HL-60/S4 (cell line): ENCODE measurements around the gene KNDC1.

Experiments used
- in situ Hi-C: fragments of 300-500 bp; cut with MboI; formaldehyde crosslinking; loops from 2 replicates; pipeline ENCODE4 v1.14.3; 2022; ENCODE audit warnings: low sequenced_read_pairs

Gene KNDC1

GRCh38 chr10:133237588-133238465, 77.8 kb downstream of the KNDC1 start, which contains the start of gene VENTX:
TSS of gene VENTX (plus strand) at chr10:133237855. CDS start at chr10:133237915, 60 bp downstream.
- in situ Hi-C loops, result no loop called here

- in situ Hi-C loops, result no loop called here
These were observed 78.4 kb downstream of the KNDC1 start for GRCh38 chr10:133238466-133238804.

- in situ Hi-C loops, result no loop called here
These were observed 80.0 kb downstream of the KNDC1 start for GRCh38 chr10:133239990-133240389.

GRCh38 chr10:133241501-133242205, 81.6 kb downstream of the KNDC1 start:
- in situ Hi-C loops, result no loop called here

- in situ Hi-C loops, result no loop called here
These were observed 82.8 kb downstream of the KNDC1 start for GRCh38 chr10:133242611-133243356.

- in situ Hi-C loops, result no loop called here
These were observed 83.6 kb downstream of the KNDC1 start for GRCh38 chr10:133243593-133243992.

GRCh38 chr10:133245439-133246235, 85.6 kb downstream of the KNDC1 start:
- in situ Hi-C loops, result no loop called here

- in situ Hi-C loops, result no loop called here
These were observed 86.2 kb downstream of the KNDC1 start for GRCh38 chr10:133246236-133246626.

- in situ Hi-C loops, result no loop called here
These were observed 87.8 kb downstream of the KNDC1 start for GRCh38 chr10:133247681-133248333.

- in situ Hi-C loops, result no loop called here
These were observed 88.3 kb downstream of the KNDC1 start for GRCh38 chr10:133248334-133248715.

GRCh38 chr10:133249094-133249780, 89.2 kb downstream of the KNDC1 start:
- in situ Hi-C loops, result no loop called here

- in situ Hi-C loops, result no loop called here
These were observed 90.1 kb downstream of the KNDC1 start for GRCh38 chr10:133249975-133250754.

GRCh38 chr10:133251388-133252222, 91.6 kb downstream of the KNDC1 start:
- in situ Hi-C loops, result no loop called here

- in situ Hi-C loops, result no loop called here
These were observed 92.2 kb downstream of the KNDC1 start for GRCh38 chr10:133252223-133252552.

GRCh38 chr10:133253361-133253955, 93.4 kb downstream of the KNDC1 start:
- in situ Hi-C loops, result no loop called here

- in situ Hi-C loops, result no loop called here
These were observed 94.6 kb downstream of the KNDC1 start for GRCh38 chr10:133254421-133255120.

- in situ Hi-C loops, result no loop called here
These were observed 95.3 kb downstream of the KNDC1 start for GRCh38 chr10:133255323-133255722.
